ENCODE measurements around the gene IGF2BP3. TPM values are rescaled to one million over a fixed set of nuclear protein-coding genes. Genes with fewer than 3 reads are reported as not detected.

Gene IGF2BP3
- total RNA-seq, 1 experiment from 2014 or later: 11.7 TPM

DNA sequence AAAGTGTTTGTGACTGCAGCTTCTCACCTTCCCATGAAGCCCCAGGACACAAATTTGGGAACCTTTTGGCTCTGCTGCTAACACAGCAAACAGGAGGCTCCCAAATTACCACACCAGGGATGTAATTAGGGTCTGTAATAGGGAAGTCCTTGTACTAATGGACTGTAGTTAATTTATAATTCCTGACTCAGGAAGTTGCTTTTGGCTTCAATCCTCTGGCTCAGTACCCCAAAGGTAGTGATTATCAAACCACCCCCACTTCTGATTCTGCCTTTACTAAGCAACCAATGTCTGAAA is 174.9 kb downstream of the IGF2BP3 start:
- intact Hi-C loops (cut with micrococcal nuclease): loop anchor here (5.0 kb wide), 1 partner anchor 37 kb away; no protein-coding TSS in a partner anchor
- H3K27ac ChIP-seq (ENCODE audit: low read length): no peak overlapping the region

GRCh38 chr7:23294549-23295400 is 175.5 kb downstream of the IGF2BP3 start:
- ChIA-PET CTCF (interaction anchor here (0.6 kb wide), 2 partner anchors 12 to 22 kb away, joined by 4 to 5 read pairs; no protein-coding TSS in a partner anchor), POLR2A (ENCODE audit: unreplicated experiment) (no interaction called here)
- intact Hi-C loops (cut with micrococcal nuclease): loop anchor here (5.0 kb wide), 1 partner anchor 38 kb away; no protein-coding TSS in a partner anchor
- H3K4me1 ChIP-seq (ENCODE audit: insufficient read depth, low read length): peaks cover 12% of the 10 kb centered on the region
- TF ChIP-seq EZH2 (IDR thresholded peaks at IDR 0.05; ENCODE audit: low read length, unreplicated experiment) (no peak), CTCF (conservative IDR thresholded peaks at IDR 0.05; ENCODE audit: low read depth, low read length) (no peak), EZH2phosphoT487 (IDR thresholded peaks at IDR 0.05; ENCODE audit: borderline replicate concordance, low read length) (no peak)
- H2AFZ ChIP-seq (ENCODE audit: low read length): no peak overlapping the region
- no peaks in the 10 kb centered on the region for H3F3A ChIP-seq (ENCODE audit: low read length, unreplicated experiment)
- no peak for DNase-seq
- no TSS peak for BruUV-seq (replicated peaks)
- H3K27me3 ChIP-seq (ENCODE audit: low read length): no peaks in the 10 kb centered on the region
- ATAC-seq: no peak
- H3K9me2 ChIP-seq (replicated peaks; ENCODE audit: low read length): no peaks in the 10 kb centered on the region
- no peak overlapping the region for H3K27ac ChIP-seq (ENCODE audit: low read length)
- H3K4me3 ChIP-seq (ENCODE audit: low read length): no peak overlapping the region
- H3K9ac ChIP-seq (ENCODE audit: low read length): no peak overlapping the region
- no peaks in the 10 kb centered on the region for H3K36me3 ChIP-seq (ENCODE audit: low read depth, low read length)
- H3K4me2 ChIP-seq (ENCODE audit: low read length): no peak overlapping the region
- peaks cover 6% of the 10 kb centered on the region for H3K79me2 ChIP-seq (ENCODE audit: low read length)
- no peaks in the 10 kb centered on the region for H3K9me3 ChIP-seq (ENCODE audit: low read length)
- 0 out of 2 replicates have a peak, but pooled peaks cover 1% of the 10 kb centered on the region for H4K20me1 ChIP-seq (ENCODE audit: low read length)

More for the DNA sequence above, 174.9 kb downstream of the IGF2BP3 start:
- TF ChIP-seq EZH2 (IDR thresholded peaks at IDR 0.05; ENCODE audit: low read length, unreplicated experiment) (no peak), EZH2phosphoT487 (IDR thresholded peaks at IDR 0.05; ENCODE audit: borderline replicate concordance, low read length) (no peak), CTCF (conservative IDR thresholded peaks at IDR 0.05; ENCODE audit: low read depth, low read length) (no peak)
- Histone ChIP-seq H2AFZ (ENCODE audit: low read length) (no peak overlapping the region), H3K27me3 (ENCODE audit: low read length) (no peaks in the 10 kb centered on the region), H4K20me1 (ENCODE audit: low read length) (peaks cover 7% of the 10 kb centered on the region; the same call in 1 of the 2 replicates), H3K9me2 (replicated peaks; ENCODE audit: low read length) (no peaks in the 10 kb centered on the region), H3K79me2 (ENCODE audit: low read length) (peaks cover 12% of the 10 kb centered on the region), H3F3A (ENCODE audit: low read length, unreplicated experiment) (no peaks in the 10 kb centered on the region), H3K9ac (ENCODE audit: low read length) (no peak overlapping the region), H3K4me3 (ENCODE audit: low read length) (no peak overlapping the region), H3K4me1 (ENCODE audit: insufficient read depth, low read length) (peaks cover 14% of the 10 kb centered on the region), H3K36me3 (ENCODE audit: low read depth, low read length) (no peaks in the 10 kb centered on the region), H3K4me2 (ENCODE audit: low read length) (no peak overlapping the region), H3K9me3 (ENCODE audit: low read length) (no peaks in the 10 kb centered on the region)
- POLR2A ChIA-PET (ENCODE audit: unreplicated experiment): no interaction called here
- no peak for DNase-seq
- ATAC-seq: no peak
- no TSS peak for BruUV-seq (replicated peaks)
- CTCF ChIA-PET: interaction anchor here (0.6 kb wide), 1 partner anchor 13 kb away, joined by 5 read pairs; no protein-coding TSS in a partner anchor

- Histone ChIP-seq H3K36me3 (ENCODE audit: low read depth, low read length) (no peaks in the 10 kb centered on the region), H4K20me1 (ENCODE audit: low read length) (no peaks in the 10 kb centered on the region), H3K4me3 (ENCODE audit: low read length) (no peak overlapping the region), H2AFZ (ENCODE audit: low read length) (no peak overlapping the region), H3K9ac (ENCODE audit: low read length) (no peak overlapping the region), H3K9me2 (replicated peaks; ENCODE audit: low read length) (no peaks in the 10 kb centered on the region), H3K79me2 (ENCODE audit: low read length) (no peaks in the 10 kb centered on the region), H3K27ac (ENCODE audit: low read length) (no peak overlapping the region), H3K4me1 (ENCODE audit: insufficient read depth, low read length) (peaks cover 8% of the 10 kb centered on the region), H3K27me3 (ENCODE audit: low read length) (no peaks in the 10 kb centered on the region), H3K9me3 (ENCODE audit: low read length) (no peaks in the 10 kb centered on the region), H3F3A (ENCODE audit: low read length, unreplicated experiment) (no peaks in the 10 kb centered on the region), H3K4me2 (ENCODE audit: low read length) (no peak overlapping the region)
- intact Hi-C loops (cut with micrococcal nuclease): no loop called here
- ATAC-seq: no peak
- no TSS peak for BruUV-seq (replicated peaks)
- TF ChIP-seq EZH2phosphoT487 (IDR thresholded peaks at IDR 0.05; ENCODE audit: borderline replicate concordance, low read length): no peak
- no peak for TF ChIP-seq CTCF (conservative IDR thresholded peaks at IDR 0.05; ENCODE audit: low read depth, low read length)
- TF ChIP-seq EZH2 (IDR thresholded peaks at IDR 0.05; ENCODE audit: low read length, unreplicated experiment): no peak
- no peak for DNase-seq
- ChIA-PET POLR2A (ENCODE audit: unreplicated experiment) (no interaction called here), CTCF (no interaction called here)
Measured at GRCh38 chr7:23293500-23294073, 176.7 kb downstream of the IGF2BP3 start.
